K562 (cell line): ENCODE results near the gene POLR2L. TPM values are rescaled to one million over a fixed set of nuclear protein-coding genes. Genes with fewer than 3 reads are reported as not detected.

Source experiments
- ATAC-seq: fragments of 200-7000 bp; cut with Tn5 transposase; 3 replicates; pipeline ENCODE4 v1.9.1; 2020; ENCODE audit warnings: moderate library complexity
- BruUV-seq: library from RNA; stranded (reverse); fragments of 400-500 nt; replicated peaks from 2 replicates; lab custom pipeline; 2021; lab: Mats Ljungman, UMichigan
- CTCF ChIA-PET: fragments of 300-600 bp; formaldehyde crosslinking; extraction: SDS; loops from one replicate; lab custom pipeline; 2021; ENCODE audit warnings: low intra/inter-chr PET ratio; lab: Yijun Ruan, JAX
- POLR2A ChIA-PET: fragments of 300-600, 350-650 bp; sonication (Branson Sonifier 250); formaldehyde crosslinking; extraction: SDS; loops from one replicate; lab custom pipeline; 2021; ENCODE audit warnings: antibody characterized with exemption, inconsistent platforms; lab: Yijun Ruan, JAX
- DNase-seq, 4 experiments: peaks; one replicate each; pipeline versions ENCODE4 v3.0.0 to v3.0.0-alpha.2; 2011 to 2018; ENCODE audit warnings: low spot score in 3 of 4, mixed read lengths in 3 of 4; ENCODE audit errors: extremely low read depth in 1 of 4
- FAIRE-seq: peaks from 2 replicates; lab custom pipeline; 2011; peaks lifted over from hg19 to GRCh38; lab: Jason Lieb, UNC
- H2AFZ ChIP-seq: 2 replicates; pipeline ENCODE4 v1.6.0; 2011; ENCODE audit warnings: low read depth, low read length, control low read depth, inconsistent platforms
- H3K27ac ChIP-seq: fragments of 200-600 bp; 3 replicates; pipeline ENCODE4 v1.8.0; 2011; ENCODE audit warnings: low read depth, mild to moderate bottlenecking, control low read depth, inconsistent platforms, low read length, moderate library complexity, mixed read lengths; ENCODE audit errors: extremely low read depth
- H3K27me3 ChIP-seq, 2 experiments: fragments of 300-600 bp in 1 of 2; 2 replicates in 1 of 2; 3 replicates in 1 of 2; pipeline versions ENCODE4 v1.6.0 to v1.8.0; 2011; ENCODE audit warnings: inconsistent platforms in 2 of 2, low read length in 2 of 2, mild to moderate bottlenecking in 1 of 2, mixed read lengths in 1 of 2, moderate library complexity in 1 of 2; ENCODE audit not compliant: control insufficient read depth in 2 of 2, insufficient read depth in 2 of 2
- H3K36me3 ChIP-seq: fragments of 300-600 bp; 3 replicates; pipeline ENCODE4 v1.8.0; 2011; ENCODE audit warnings: mild to moderate bottlenecking, low read length, inconsistent platforms; ENCODE audit not compliant: control insufficient read depth, insufficient read depth
- H3K4me1 ChIP-seq, 2 experiments: fragments of 200-600 bp in 1 of 2; replicated peaks in 1 of 2; 2 replicates in 1 of 2; 3 replicates in 1 of 2; pipeline versions ENCODE4 v1.5.1 to v1.8.0; 2011; ENCODE audit warnings: inconsistent platforms in 2 of 2, low read length in 2 of 2, mild to moderate bottlenecking in 1 of 2, mixed read lengths in 1 of 2, moderate library complexity in 1 of 2; ENCODE audit not compliant: control insufficient read depth in 2 of 2, insufficient read depth in 2 of 2
- H3K4me2 ChIP-seq: 2 replicates; pipeline ENCODE4 v1.6.1; 2011; ENCODE audit warnings: low read length, control low read depth, inconsistent platforms, mixed read lengths; ENCODE audit not compliant: insufficient read depth
- H3K4me3 ChIP-seq: fragments of 200-600 bp; sonication (generic), shearing (Covaris generic); 2 replicates; pipeline ENCODE4 v1.5.1; 2016; ENCODE audit warnings: control low read depth, inconsistent platforms
- H3K79me2 ChIP-seq: fragments of 200-600 bp; 3 replicates; pipeline ENCODE4 v1.8.0; 2011; ENCODE audit warnings: low read length, inconsistent platforms; ENCODE audit not compliant: control insufficient read depth, insufficient read depth
- H3K9ac ChIP-seq, 2 experiments: 2 replicates each; pipeline versions ENCODE4 v1.6.0 to v1.6.1; 2011; ENCODE audit warnings: low read depth in 2 of 2, low read length in 2 of 2, control low read depth in 1 of 2, inconsistent platforms in 1 of 2, mild to moderate bottlenecking in 1 of 2, mixed read lengths in 1 of 2; ENCODE audit not compliant: insufficient read depth in 1 of 2
- H3K9me1 ChIP-seq: one replicate; pipeline ENCODE4 v1.6.0; 2011; ENCODE audit warnings: inconsistent platforms, mild to moderate bottlenecking, low read length, moderate library complexity; ENCODE audit not compliant: control insufficient read depth, insufficient read depth
- H3K9me3 ChIP-seq: replicated peaks from 2 replicates; pipeline ENCODE4 v1.5.1; 2011; ENCODE audit warnings: low read depth, low read length, inconsistent platforms; ENCODE audit not compliant: control insufficient read depth, insufficient read depth
- H4K20me1 ChIP-seq: replicated peaks from 2 replicates; pipeline ENCODE4 v1.6.1; 2011; ENCODE audit warnings: low read length, inconsistent platforms, mixed read lengths; ENCODE audit not compliant: control insufficient read depth, insufficient read depth
- AFF4 ChIP-seq: sonication (generic); formaldehyde crosslinking; IDR thresholded peaks from 2 replicates; pipeline ENCODE4 v1.8.0; 2023; ENCODE audit warnings: mild to moderate bottlenecking, missing genetic modification reagents
- RAD21 ChIP-seq, 2 experiments: fragments of 250-450 bp in 1 of 2; fragments of 450-650 bp in 1 of 2; sonication (Bioruptor Pico) in 1 of 2; formaldehyde crosslinking in 1 of 2; IDR thresholded peaks in 1 of 2; conservative IDR thresholded peaks in 1 of 2; 2 replicates each; pipeline versions ENCODE4 v1.4.0 to v1.8.0; 2020 to 2022; ENCODE audit warnings: mild to moderate bottlenecking in 2 of 2, moderate library complexity in 1 of 2
- TFAM ChIP-seq: fragments of 250-450 bp; sonication (Bioruptor Pico); conservative IDR thresholded peaks from 2 replicates; pipeline ENCODE4 v1.5.0; 2021; ENCODE audit warnings: mild to moderate bottlenecking, moderate library complexity
- ZBTB33 ChIP-seq: sonication (generic); formaldehyde crosslinking; IDR thresholded peaks from 2 replicates; pipeline ENCODE4 v1.8.1; 2023; ENCODE audit warnings: mild to moderate bottlenecking, missing genetic modification reagents
- ZFX ChIP-seq: sonication (generic); formaldehyde crosslinking; IDR thresholded peaks from 2 replicates; pipeline ENCODE4 v1.8.0; 2022; ENCODE audit warnings: mild to moderate bottlenecking, missing genetic modification reagents, moderate library complexity
- ZMIZ1 ChIP-seq, 2 experiments: fragments of 150-350 bp in 1 of 2; IDR thresholded peaks; 2 replicates each; pipeline ENCODE4 v1.6.1; 2012 to 2016; ENCODE audit warnings: low read depth in 2 of 2, low read length in 2 of 2, mild to moderate bottlenecking in 1 of 2, moderate library complexity in 1 of 2
- ZNF121 ChIP-seq: sonication (generic); formaldehyde crosslinking; conservative IDR thresholded peaks from 2 replicates; pipeline ENCODE4 v1.8.0; 2022; ENCODE audit warnings: missing genetic modification reagents
- ZNF311 ChIP-seq: fragments of 250-450 bp; sonication (Bioruptor Pico); IDR thresholded peaks from 2 replicates; pipeline ENCODE4 v1.4.0; 2020; ENCODE audit warnings: mild to moderate bottlenecking, moderate library complexity
- WGBS: fragments of 100-300 bp; shearing (Covaris generic); methylation state at CpG from one replicate; pipeline ENCODE4 v1.1.6; 2016; ENCODE audit warnings: low coverage, mixed read lengths; ENCODE audit not compliant: insufficient coverage; ENCODE audit errors: missing lambda C conversion rate; 5-methylcytosine and 5-hydroxymethylcytosine counted together
- in situ Hi-C: fragments of 300-500 bp; cut with MboI; formaldehyde crosslinking; loops from 4 replicates; pipeline ENCODE4 v1.15.0; 2018; ENCODE audit warnings: inconsistent platforms, mixed read lengths
- intact Hi-C: fragments of 100-400 bp; cut with micrococcal nuclease; formaldehyde crosslinking; loops from 2 replicates; pipeline ENCODE4 v1.14.2; 2022
- polyA plus RNA-seq, 8 experiments: library from polyadenylated mRNA; depleted of rRNA in 4 of 8; stranded (reverse) in 5 of 8; unstranded in 3 of 8; fragments of >200 nt; fragmentation: Nextera tagmentation in 2 of 8; fragmentation: Illumina TruSeq in 1 of 8; extraction: Ambion mirVana in 2 of 8; extraction: Trizol in 1 of 8; gene quantifications; 2 replicates each; pipeline versions ENCODE4 v1.2.1 to v1.2.3, GENCODE V29; 2011 to 2014; ENCODE audit warnings: inconsistent platforms in 1 of 8, missing spikeins in 1 of 8
- total RNA-seq, 7 experiments: library from RNA; depleted of rRNA in 6 of 7; stranded (reverse); fragments of >200 nt in 6 of 7; fragmentation: Illumina TruSeq in 2 of 7; extraction: Trizol in 2 of 7; gene quantifications; 2 replicates each; pipeline versions ENCODE4 v1.2.1 to v1.2.3, GENCODE V29; 2011 to 2021; ENCODE audit warnings: low replicate concordance in 1 of 7

The POLR2L gene
- total and polyA plus RNA-seq, 9 of the 15 experiments (the other 6 are each of a cell fraction or from before 2014, with no cell fraction given): 38.3 to 688 (median 108) TPM

- peak overlapping the region; percentile 91 to 93; a peak in 3 of 4 replicates for H3K9ac ChIP-seq
- H3K79me2 ChIP-seq: peaks cover 66% of the 10 kb centered on the region
- intact Hi-C loops: loop anchor here (10.0 kb wide), 1 partner anchor 75 kb away; the partner anchor contains the start of gene CHID1
- TF ChIP-seq TFAM (CRISPR knock-in tag) (no peak), RAD21 (CRISPR knock-in tag; conservative IDR thresholded peaks at IDR 0.05 in 1 of 2, IDR thresholded peaks at IDR 0.05 in 1 of 2) (peak in 1 of 2 experiments; percentile 20; a peak in 2 of 4 replicates), ZMIZ1 (IDR thresholded peaks at IDR 0.05; ENCODE audit: low read depth in 2 of 2, low read length in 2 of 2) (peak in 1 of 2 experiments; percentile 45; a peak in 1 of 4 replicates), AFF4 (no peak), ZNF311 (no peak), ZNF121 (no peak), ZBTB33 (CRISPR knock-in tag) (peak; percentile 81), ZFX (CRISPR knock-in tag) (peak; percentile 31; the same call in 1 of the 2 replicates)
These were observed 2.3 kb downstream of the POLR2L start for GRCh38 chr11:839875-840617.

More at GRCh38 chr11:839875-840617, 2.3 kb downstream of the POLR2L start:
- in situ Hi-C loops: no loop called here
- Histone ChIP-seq H3K4me2 (peak overlapping the region; percentile 80; the same call in 1 of the 2 replicates), H3K27ac (peak overlapping the region; percentile 7; the same call in 1 of the 3 replicates), H3K9me1 (peaks cover 4% of the 10 kb centered on the region), H3K4me3 (peak overlapping the region; percentile 98; the same call in 1 of the 2 replicates), H3K4me1 (peaks cover 37 to 82% of the 10 kb centered on the region in 2 experiments), H3K36me3 (peaks cover 57% of the 10 kb centered on the region; the same call in 2 of the 3 replicates), H3K9me3 (no peaks in the 10 kb centered on the region), H4K20me1 (no peaks in the 10 kb centered on the region; the same call in 1 of the 2 replicates), H3K27me3 (no peaks in the 10 kb centered on the region), H2AFZ (no peak overlapping the region)
- WGBS: 79% methylated on average over 24 of the region's 25 CpGs
- ATAC-seq: peak; percentile 45
- no TSS peak for BruUV-seq
- peak in 1 of 4 experiments; percentile 60 for DNase-seq
- ChIA-PET POLR2A (interaction anchor here (0.5 to 5.2 kb wide), 13 partner anchors 8 to 678 kb away, joined by 3 to 36 read pairs (median 4); partner anchors contain the start of genes CRACR2B and PNPLA2), CTCF (no interaction called here)
- FAIRE-seq: peak; percentile 23
